ENCODE measurements around the gene APBA2.
"Not testable (repeated sequence)": the region's sequence is repeated elsewhere in the genome, so short reads cannot be mapped to it uniquely, and the experiment has no call there.

APBA2 gene

DNA sequence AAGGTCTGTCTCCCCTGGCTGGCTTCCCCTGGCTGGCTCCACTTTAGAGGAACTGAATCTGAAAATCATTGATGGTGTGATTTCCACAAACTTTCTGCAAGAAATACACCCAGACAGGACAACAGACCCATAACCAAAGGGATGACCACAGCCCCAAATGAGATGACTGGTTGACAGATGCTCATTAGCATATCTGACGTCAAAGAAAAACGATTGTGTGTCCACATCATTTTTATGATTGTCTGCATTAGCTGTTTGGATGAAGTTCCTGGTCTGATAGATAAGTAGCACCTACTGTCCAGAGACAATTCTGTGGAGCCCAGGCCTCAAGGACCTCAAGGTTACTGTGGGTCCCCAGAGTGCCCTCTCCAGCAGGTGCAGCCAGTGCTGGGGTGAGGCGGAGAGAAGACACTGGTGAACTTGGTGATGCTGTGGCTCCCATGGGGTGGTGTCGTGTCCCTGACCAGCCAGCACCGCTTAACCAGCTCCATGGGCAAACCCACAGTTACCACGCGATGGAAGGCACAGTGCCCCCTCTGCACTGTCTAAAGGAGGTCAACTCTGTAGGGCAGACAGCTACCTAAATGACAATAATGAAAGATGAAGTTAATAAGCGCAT lies 256.5 kb downstream of the APBA2 start:
- no peak for DNase-seq

DNA sequence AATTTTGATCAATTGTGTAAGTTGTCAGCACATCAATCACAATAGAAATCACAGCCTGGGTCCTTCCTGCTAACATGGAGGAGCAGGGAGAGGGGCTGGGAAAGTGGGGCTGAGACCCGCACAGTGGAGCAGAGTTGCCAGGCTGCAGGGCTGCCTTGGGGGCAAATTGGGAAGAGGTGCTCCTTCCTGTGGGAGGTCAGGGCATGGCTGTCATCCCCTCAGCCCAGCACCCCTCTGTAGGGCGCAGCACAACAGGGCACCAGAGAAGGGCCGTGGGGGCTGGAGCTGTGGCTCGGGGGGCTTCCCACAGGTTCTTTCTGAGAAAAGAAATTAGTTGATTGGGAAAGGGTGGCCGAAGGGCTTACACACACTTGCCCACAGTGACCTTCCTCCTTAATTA lies 257.5 kb downstream of the APBA2 start:
- no peak for DNase-seq

- no peak for DNase-seq
These were observed 258.3 kb downstream of the APBA2 start for GRCh38 chr15:29143909-29144635.

- DNase-seq: no peak
These were observed 263.9 kb downstream of the APBA2 start for GRCh38 chr15:29149738-29150075.

DNA sequence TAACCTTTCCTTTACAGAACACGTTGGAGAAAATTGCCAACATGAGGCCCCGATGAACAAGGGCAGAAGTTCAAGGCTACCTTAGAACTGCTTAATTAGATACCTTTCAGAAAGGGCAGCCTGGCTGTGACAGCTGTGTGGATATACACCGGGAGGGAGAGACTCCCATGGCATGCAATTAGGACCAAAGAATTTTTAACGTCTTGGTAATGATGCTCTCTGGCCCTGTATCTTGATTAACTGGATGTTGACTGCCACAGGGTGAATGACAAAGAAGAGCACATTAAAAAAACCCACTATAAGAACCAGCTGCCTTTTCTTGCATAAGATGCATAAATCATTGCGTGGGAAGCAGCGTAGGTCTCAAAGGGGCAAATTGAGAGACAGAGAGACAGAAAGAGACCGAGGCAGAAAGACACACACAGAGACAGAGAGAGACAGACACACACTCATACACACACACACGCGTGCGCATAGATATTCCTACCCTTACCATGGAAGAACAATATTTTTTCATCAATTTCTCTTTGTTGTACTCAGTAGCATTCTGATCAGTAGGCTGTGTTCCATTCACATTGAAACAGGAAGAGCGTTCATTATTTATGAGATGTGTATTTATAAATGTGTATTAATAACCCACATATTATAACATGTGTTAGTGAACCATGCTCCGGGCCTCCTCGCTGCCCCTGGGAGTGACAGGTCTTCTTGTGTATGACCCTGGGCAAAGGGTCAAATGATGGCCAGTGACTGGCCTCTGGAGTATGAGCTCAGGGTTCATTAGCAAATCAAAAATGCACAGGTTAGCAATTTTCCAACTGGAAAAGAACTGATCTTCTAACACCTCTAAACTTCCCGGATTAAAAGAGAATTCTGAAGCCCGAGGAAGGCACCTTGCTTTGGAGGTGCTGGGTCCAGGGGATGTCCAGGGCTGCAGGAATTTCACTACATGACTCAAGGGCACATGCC lies 265.0 kb downstream of the APBA2 start:
- DNase-seq: no peak

DNA sequence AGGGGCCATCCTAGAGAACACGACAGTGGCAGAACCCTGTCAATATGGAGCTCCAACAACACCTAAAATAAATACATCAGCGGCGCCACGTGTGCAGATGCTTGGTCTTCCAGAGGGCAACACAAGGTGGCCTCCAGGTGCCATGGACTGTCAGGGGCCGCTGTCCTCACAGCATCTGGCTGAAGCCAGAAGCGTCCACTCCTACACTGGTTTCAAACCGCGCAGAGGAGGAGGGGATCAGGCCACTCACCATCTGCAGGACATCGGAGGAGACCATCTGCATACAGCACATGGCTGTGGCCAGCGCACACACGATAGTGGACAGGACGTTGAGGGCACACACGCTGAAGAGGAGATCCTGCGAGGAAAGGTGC lies 265.7 kb downstream of the APBA2 start:
- no peak for DNase-seq

DNA sequence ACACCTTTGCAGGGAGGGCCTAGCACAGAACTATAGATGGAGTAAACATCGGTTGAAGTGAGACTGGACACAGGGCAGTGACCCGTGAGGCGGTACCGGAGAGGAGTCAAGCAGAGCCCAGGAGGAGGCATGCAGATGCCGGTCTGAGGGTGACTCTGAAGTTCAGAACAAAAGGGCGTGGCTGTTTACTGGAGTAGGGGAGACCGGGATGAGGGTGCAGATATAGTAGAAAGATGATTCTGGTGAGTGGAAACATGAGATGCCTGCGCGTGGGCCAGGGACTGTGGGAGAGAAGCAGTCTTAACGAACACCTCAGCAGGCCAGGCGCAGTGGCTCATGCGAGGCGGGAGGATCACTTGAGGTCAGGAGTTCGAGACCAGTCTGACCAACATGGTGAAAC lies 270.7 kb downstream of the APBA2 start:
- DNase-seq: no peak

DNA sequence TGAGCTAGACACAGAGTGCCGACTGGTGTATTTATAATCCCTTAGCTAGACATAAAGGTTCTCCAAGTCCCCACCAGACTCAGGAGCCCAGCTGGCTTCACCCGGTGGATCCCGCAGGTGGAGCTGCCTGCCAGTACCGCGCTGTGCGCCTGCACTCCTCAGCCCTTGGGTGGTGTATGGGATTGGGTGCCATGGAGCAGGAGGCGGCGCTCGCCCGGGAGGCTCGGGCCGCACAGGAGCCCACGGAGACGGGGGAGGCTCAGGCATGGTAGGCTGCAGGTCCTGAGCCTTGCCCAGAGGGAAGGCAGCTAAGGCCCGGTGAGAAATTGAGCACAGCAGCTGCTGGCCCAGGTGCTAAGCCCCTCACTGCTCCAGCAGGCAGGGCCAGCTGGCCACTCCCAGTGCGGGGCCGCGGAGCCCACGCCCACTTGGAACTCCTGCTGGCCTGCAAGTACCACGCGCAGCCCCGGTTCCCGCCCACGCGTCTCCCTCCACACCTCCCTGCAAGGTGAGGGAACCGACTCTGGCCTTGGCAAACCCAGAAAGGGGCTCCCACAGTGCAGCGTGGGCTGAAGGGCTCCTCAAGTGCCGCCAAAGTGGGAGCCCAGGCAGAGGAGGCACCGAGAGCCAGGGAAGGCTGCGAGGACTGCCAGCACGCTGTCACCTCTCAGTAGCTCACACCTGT lies 274.1 kb downstream of the APBA2 start:
- no peak for DNase-seq

DNA sequence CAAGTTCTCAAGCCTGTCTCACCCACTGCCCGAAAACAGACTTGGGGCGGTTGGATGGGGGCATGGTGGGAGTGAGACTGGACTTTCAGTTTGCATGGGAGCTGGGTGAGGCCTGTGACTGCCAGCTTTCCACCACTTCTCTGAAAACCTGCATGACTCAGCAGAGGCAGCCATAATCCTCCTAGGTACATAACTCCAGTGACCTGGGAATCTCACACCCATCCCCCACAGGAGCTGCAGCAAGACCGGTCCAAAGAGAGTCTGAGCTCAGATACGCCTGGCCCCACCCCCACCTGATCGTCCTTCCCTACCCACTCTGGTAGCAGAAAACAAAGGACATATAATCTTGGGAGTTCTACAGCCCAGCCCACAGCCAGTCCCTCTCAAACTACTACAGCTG lies 276.6 kb downstream of the APBA2 start:
- no peak for DNase-seq

- not testable (repeated sequence) for DNase-seq
These were observed 281.3 kb downstream of the APBA2 start for GRCh38 chr15:29167122-29167521.

All from inflammatory macrophage treated with lipopolysaccharide for 1 hour (primary cell).